Left lung (tissue), 10 donors: ENCODE measurements around the gene TIAM1. TPM values are rescaled to one million over a fixed set of nuclear protein-coding genes. Genes with fewer than 3 reads are reported as not detected.
A peak's percentile ranks its signal among the peaks of the same experiment; 100 is the strongest.

Source experiments
- ATAC-seq: fragments of 200-7000 bp; cut with Tn5 transposase; one replicate; pipeline ENCODE4 v1.9.1; 2020; ENCODE audit warnings: moderate library complexity
- DNase-seq, 4 donors: peaks; one replicate each; pipeline ENCODE4 v3.0.0-alpha.2; 2013 to 2020
- H3K27ac ChIP-seq, 2 donors: fragments of 200-600 bp; sonication (generic) in 1 of 2; one replicate each; pipeline versions ENCODE4 v1.5.0 to v1.8.0; 2020 to 2021
- H3K27me3 ChIP-seq, 2 donors: fragments of 200-600 bp; sonication (generic) in 1 of 2; one replicate each; pipeline versions ENCODE4 v1.5.0 to v1.8.0; 2020 to 2021
- H3K36me3 ChIP-seq, 2 donors: fragments of 200-600 bp; sonication (generic) in 1 of 2; one replicate each; pipeline versions ENCODE4 v1.5.0 to v1.8.0; 2020 to 2021
- H3K4me1 ChIP-seq, 2 donors: fragments of 200-600 bp; one replicate each; pipeline ENCODE4 v1.8.0; 2021
- H3K4me3 ChIP-seq, 2 donors: fragments of 200-600 bp; sonication (generic) in 1 of 2; one replicate each; pipeline versions ENCODE4 v1.5.0 to v1.8.0; 2020 to 2021; ENCODE audit warnings: mild to moderate bottlenecking in 1 of 2
- H3K9me3 ChIP-seq, 2 donors: fragments of 200-600 bp; sonication (generic) in 1 of 2; one replicate each; pipeline versions ENCODE4 v1.5.0 to v1.8.0; 2020 to 2021
- intact Hi-C, 2 donors: fragments of 100-400 bp; cut with DNase I; formaldehyde crosslinking; loops; one replicate each; pipeline versions ENCODE4 v1.11.2 to v1.14.2; 2022
- polyA plus RNA-seq, 6 donors: library from polyadenylated mRNA; unstranded; fragments of 120-200 nt; gene quantifications; one replicate each; pipeline ENCODE4 v1.2.1, GENCODE V29; 2013; ENCODE audit not compliant: insufficient read length in 6 of 6
- total RNA-seq, 2 donors: library from RNA; stranded (reverse); fragmentation: NEBNext Ultra II Directional; extraction: Animal tissue kit (Norgen Biotek cat#: 25700); gene quantifications; one replicate each; pipeline ENCODE4 v1.2.1, GENCODE V29; 2021
- TF ChIP-seq, protein P1 (sequence below), 2 donors: fragments of 200-600 bp; sonication (generic) in 1 of 2; IDR thresholded peaks; one replicate each; pipeline versions ENCODE4 v1.5.0 to v1.8.0; 2021; ENCODE audit warnings: antibody characterized with exemption in 2 of 2
- donor health status: DM: no; HTN: yes; CAD: no.
- donor health status: DM: no; HTN: no; CAD: no.

TIAM1 gene
- total and polyA plus RNA-seq, 8 donors = 9.7 to 65.5 (median 49.5) TPM

- DNase-seq = no peak
- intact Hi-C loops = no loop called here
Measured at GRCh38 chr21:31338908-31339368, 5.1 kb downstream of the TIAM1 start.

DNA sequence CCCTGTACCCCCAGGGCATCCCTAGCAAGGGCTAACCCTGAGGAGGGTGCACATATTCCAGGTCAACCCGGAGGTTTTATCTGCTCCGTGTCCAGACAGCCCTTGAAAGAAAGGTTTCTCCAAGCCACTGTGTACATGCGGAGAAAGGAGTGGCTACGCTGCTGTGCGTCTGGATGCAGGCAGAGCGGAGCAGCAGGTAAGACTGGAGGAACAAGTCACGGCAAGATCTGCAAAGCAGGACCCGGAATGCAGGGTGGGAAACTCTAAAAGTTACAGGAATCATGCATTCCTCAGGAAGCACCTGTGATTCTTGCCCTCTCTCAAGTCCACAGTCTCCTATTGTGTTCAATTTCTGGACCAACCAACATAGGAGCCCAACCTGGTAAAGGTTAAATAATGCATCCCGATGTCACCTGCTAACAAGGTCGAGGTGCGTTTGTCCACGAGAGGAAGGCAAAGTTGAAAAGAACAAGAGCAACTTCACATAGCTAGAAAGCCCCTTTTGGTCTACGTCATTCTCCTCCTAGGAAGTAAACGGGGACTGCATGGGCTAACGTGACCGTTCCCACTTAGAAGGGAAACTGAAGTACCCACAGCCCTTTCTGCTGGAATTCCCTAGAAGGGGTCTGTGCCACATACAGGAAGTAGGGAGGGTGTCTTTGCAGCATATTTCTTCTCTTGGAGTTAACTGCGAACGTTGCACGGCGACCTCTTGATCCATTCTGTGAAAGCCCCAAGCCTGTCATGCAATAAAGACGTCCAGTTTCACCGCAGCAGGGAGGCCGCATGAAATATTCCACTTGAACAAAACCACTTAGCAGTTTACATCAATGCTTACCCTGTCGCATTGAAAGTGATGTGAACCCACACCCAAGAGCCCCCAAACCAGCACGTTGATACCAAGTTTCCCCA lies 5.8 kb downstream of the TIAM1 start:
- H3K27ac ChIP-seq = no peak overlapping the region
- no peaks in the 10 kb centered on the region for H3K36me3 ChIP-seq
- no peak overlapping the region for H3K4me3 ChIP-seq
- ATAC-seq (no peak), DNase-seq (peak in 1 of 4 donors; percentile 78)
- intact Hi-C loops = no loop called here
- TF ChIP-seq, protein P1, sequence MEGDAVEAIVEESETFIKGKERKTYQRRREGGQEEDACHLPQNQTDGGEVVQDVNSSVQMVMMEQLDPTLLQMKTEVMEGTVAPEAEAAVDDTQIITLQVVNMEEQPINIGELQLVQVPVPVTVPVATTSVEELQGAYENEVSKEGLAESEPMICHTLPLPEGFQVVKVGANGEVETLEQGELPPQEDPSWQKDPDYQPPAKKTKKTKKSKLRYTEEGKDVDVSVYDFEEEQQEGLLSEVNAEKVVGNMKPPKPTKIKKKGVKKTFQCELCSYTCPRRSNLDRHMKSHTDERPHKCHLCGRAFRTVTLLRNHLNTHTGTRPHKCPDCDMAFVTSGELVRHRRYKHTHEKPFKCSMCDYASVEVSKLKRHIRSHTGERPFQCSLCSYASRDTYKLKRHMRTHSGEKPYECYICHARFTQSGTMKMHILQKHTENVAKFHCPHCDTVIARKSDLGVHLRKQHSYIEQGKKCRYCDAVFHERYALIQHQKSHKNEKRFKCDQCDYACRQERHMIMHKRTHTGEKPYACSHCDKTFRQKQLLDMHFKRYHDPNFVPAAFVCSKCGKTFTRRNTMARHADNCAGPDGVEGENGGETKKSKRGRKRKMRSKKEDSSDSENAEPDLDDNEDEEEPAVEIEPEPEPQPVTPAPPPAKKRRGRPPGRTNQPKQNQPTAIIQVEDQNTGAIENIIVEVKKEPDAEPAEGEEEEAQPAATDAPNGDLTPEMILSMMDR (IDR thresholded peaks at IDR 0.05) = no peak
- no peaks in the 10 kb centered on the region for H3K9me3 ChIP-seq
- peaks cover 14 to 41% of the 10 kb centered on the region in 2 donors for H3K27me3 ChIP-seq
- no peaks in the 10 kb centered on the region for H3K4me1 ChIP-seq

More at GRCh38 chr21:31338908-31339368, 5.1 kb downstream of the TIAM1 start:
- TF ChIP-seq, protein P1 (IDR thresholded peaks at IDR 0.05) = no peak
- Histone ChIP-seq H3K4me1 (peaks cover 0 to 5% of the 10 kb centered on the region in 2 donors), H3K27me3 (peaks cover 21 to 48% of the 10 kb centered on the region in 2 donors), H3K27ac (no peak overlapping the region), H3K36me3 (no peaks in the 10 kb centered on the region), H3K9me3 (no peaks in the 10 kb centered on the region), H3K4me3 (no peak overlapping the region)
- no peak for ATAC-seq

- intact Hi-C loops = no loop called here
- no peaks in the 10 kb centered on the region for H3K4me1 ChIP-seq
- peaks cover 2 to 29% of the 10 kb centered on the region in 2 donors for H3K27me3 ChIP-seq
- no peaks in the 10 kb centered on the region for H3K9me3 ChIP-seq
- DNase-seq (no peak), ATAC-seq (no peak)
- H3K27ac ChIP-seq = no peak overlapping the region
- TF ChIP-seq, protein P1 (IDR thresholded peaks at IDR 0.05) = no peak
- H3K36me3 ChIP-seq = no peaks in the 10 kb centered on the region
- no peak overlapping the region for H3K4me3 ChIP-seq
Measured at GRCh38 chr21:31337086-31337485, 7.0 kb downstream of the TIAM1 start.

DNA sequence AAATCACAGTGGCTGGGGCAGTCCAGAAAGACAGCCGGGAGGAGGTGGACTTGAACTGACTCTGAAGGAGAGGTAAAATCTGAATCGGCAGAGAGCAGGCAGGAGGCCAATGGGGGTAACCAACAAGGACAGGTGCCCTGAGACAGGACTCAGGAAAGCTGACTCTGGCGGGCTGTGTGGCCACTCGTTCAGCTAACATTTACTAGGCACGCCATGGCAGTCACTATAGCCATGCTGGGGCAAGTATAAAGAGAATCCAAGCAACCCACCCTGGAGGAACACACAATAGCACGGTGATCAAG lies 7.4 kb downstream of the TIAM1 start:
- Histone ChIP-seq H3K27me3 (peaks cover 2 to 25% of the 10 kb centered on the region in 2 donors), H3K27ac (no peak overlapping the region), H3K4me1 (no peaks in the 10 kb centered on the region), H3K4me3 (no peak overlapping the region), H3K36me3 (no peaks in the 10 kb centered on the region), H3K9me3 (no peaks in the 10 kb centered on the region)
- no peak for ATAC-seq
- no peak for DNase-seq
- intact Hi-C loops = no loop called here
- TF ChIP-seq, protein P1 (IDR thresholded peaks at IDR 0.05) = no peak

GRCh38 chr21:31335957-31336738 lies 7.9 kb downstream of the TIAM1 start:
- peaks cover 2 to 22% of the 10 kb centered on the region in 2 donors for H3K27me3 ChIP-seq

More at GRCh38 chr21:31335957-31336738, 7.9 kb downstream of the TIAM1 start:
- Histone ChIP-seq H3K4me1 (no peaks in the 10 kb centered on the region), H3K9me3 (no peaks in the 10 kb centered on the region), H3K36me3 (no peaks in the 10 kb centered on the region), H3K27ac (no peak overlapping the region), H3K4me3 (no peak overlapping the region)
- intact Hi-C loops = no loop called here
- no peak for DNase-seq
- ATAC-seq = peak; percentile 71
- TF ChIP-seq, protein P1 (IDR thresholded peaks at IDR 0.05) = no peak
